Measurements from ENCODE around the gene PLCZ1.

DNA sequence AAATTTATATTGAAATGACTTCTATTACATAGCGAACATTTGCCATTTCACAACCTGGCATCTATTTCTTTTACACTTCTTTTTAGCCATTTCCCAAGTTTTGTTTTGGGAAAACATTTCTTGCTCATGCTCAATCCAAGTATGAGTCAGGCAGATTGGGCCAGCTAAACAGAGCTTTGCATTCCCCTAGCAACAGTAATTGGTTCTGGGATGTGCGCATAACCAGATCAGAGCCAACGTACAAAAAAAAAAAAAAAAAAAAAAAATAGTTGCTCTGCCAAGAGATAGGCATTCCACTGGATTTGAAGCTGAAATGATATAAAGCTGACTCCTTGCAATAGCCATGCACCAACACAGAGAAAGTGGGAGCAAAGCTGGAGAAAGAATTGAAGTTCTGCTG, 37.5 kb downstream of the PLCZ1 start:
- TF ChIP-seq EZH2 (IDR thresholded peaks at IDR 0.05; ENCODE audit: borderline replicate concordance): no peak
- TF ChIP-seq, protein P1, sequence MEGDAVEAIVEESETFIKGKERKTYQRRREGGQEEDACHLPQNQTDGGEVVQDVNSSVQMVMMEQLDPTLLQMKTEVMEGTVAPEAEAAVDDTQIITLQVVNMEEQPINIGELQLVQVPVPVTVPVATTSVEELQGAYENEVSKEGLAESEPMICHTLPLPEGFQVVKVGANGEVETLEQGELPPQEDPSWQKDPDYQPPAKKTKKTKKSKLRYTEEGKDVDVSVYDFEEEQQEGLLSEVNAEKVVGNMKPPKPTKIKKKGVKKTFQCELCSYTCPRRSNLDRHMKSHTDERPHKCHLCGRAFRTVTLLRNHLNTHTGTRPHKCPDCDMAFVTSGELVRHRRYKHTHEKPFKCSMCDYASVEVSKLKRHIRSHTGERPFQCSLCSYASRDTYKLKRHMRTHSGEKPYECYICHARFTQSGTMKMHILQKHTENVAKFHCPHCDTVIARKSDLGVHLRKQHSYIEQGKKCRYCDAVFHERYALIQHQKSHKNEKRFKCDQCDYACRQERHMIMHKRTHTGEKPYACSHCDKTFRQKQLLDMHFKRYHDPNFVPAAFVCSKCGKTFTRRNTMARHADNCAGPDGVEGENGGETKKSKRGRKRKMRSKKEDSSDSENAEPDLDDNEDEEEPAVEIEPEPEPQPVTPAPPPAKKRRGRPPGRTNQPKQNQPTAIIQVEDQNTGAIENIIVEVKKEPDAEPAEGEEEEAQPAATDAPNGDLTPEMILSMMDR (IDR thresholded peaks at IDR 0.05; ENCODE audit: poor library complexity): no peak
- no peak for TF ChIP-seq EZH2phosphoT487 (IDR thresholded peaks at IDR 0.05; ENCODE audit: low read depth, severe bottlenecking, unreplicated experiment)

Measured in hepatocyte (in vitro differentiated cells).